Activated CD4-positive, alpha-beta memory T cell treated with anti-CD3 and anti-CD28 coated beads for 36 hours (primary cell): ENCODE results near the gene VNN1. TPM values are rescaled to one million over a fixed set of nuclear protein-coding genes. Genes with fewer than 3 reads are reported as not detected.
"Not testable (repeated sequence)": the region's sequence is repeated elsewhere in the genome, so short reads cannot be mapped to it uniquely, and the experiment has no call there.

Experiments
- CTCF ChIA-PET: fragments of 350-600 bp; sonication (Branson Sonifier 250); formaldehyde crosslinking; loops from one replicate; lab custom pipeline; 2021; ENCODE audit warnings: antibody characterized with exemption, inconsistent platforms; lab: Charles Lee
- POLR2A ChIA-PET: fragments of 350-600 bp; sonication (Branson Sonifier 250); formaldehyde crosslinking; loops from one replicate; lab custom pipeline; 2021; ENCODE audit warnings: antibody characterized with exemption; lab: Charles Lee
- DNase-seq: peaks from one replicate; pipeline ENCODE4 v3.0.0-alpha.2; 2020
- H3K27ac Mint-ChIP-seq: one replicate; pipeline ENCODE4 v1.8.0; 2021; ENCODE audit warnings: mixed read lengths
- H3K27me3 Mint-ChIP-seq: one replicate; pipeline ENCODE4 v1.8.0; 2021; ENCODE audit warnings: mixed read lengths
- H3K36me3 Mint-ChIP-seq: one replicate; pipeline ENCODE4 v1.8.0; 2021; ENCODE audit warnings: mixed read lengths
- H3K4me1 Mint-ChIP-seq: one replicate; pipeline ENCODE4 v1.8.0; 2021; ENCODE audit warnings: low read depth, mixed read lengths
- H3K4me3 Mint-ChIP-seq: one replicate; pipeline ENCODE4 v1.8.0; 2021; ENCODE audit warnings: mild to moderate bottlenecking, mixed read lengths
- H3K9me3 Mint-ChIP-seq: one replicate; pipeline ENCODE4 v1.8.0; 2021; ENCODE audit warnings: mixed read lengths
- intact Hi-C: fragments of 100-400 bp; cut with micrococcal nuclease; formaldehyde crosslinking; loops from one replicate; pipeline ENCODE4 v1.15.1; 2023
- total RNA-seq, 2 experiments: library from RNA; stranded (reverse); gene quantifications; one replicate each; pipeline ENCODE4 v1.2.3, GENCODE V29; 2021

VNN1 gene
- total RNA-seq, 2 experiments from 2014 or later: not detected

- Mint-ChIP-seq H3K4me3 (no peak overlapping the region), H3K27me3 (peaks cover 31% of the 10 kb centered on the region), H3K4me1 (no peaks in the 10 kb centered on the region), H3K9me3 (no peaks in the 10 kb centered on the region), H3K27ac (no peak overlapping the region), H3K36me3 (no peaks in the 10 kb centered on the region)
- CTCF ChIA-PET: no interaction called here
- POLR2A ChIA-PET: no interaction called here
- intact Hi-C loops: no loop called here
- no peak for DNase-seq
These were observed 26.5 kb downstream of the VNN1 start for GRCh38 chr6:132687306-132687705.

GRCh38 chr6:132686531-132686930 lies 27.3 kb downstream of the VNN1 start:
- intact Hi-C loops: no loop called here
- Mint-ChIP-seq H3K36me3 (no peaks in the 10 kb centered on the region), H3K27me3 (peaks cover 31% of the 10 kb centered on the region), H3K9me3 (no peaks in the 10 kb centered on the region), H3K4me3 (no peak overlapping the region), H3K4me1 (no peaks in the 10 kb centered on the region), H3K27ac (no peak overlapping the region)
- ChIA-PET POLR2A (no interaction called here), CTCF (no interaction called here)
- no peak for DNase-seq

- H3K27me3 Mint-ChIP-seq: peaks cover 22% of the 10 kb centered on the region
- H3K36me3 Mint-ChIP-seq: no peaks in the 10 kb centered on the region
These were observed 28.8 kb downstream of the VNN1 start for GRCh38 chr6:132685009-132685408.

GRCh38 chr6:132684272-132684671 lies 29.6 kb downstream of the VNN1 start:
- H3K9me3 Mint-ChIP-seq: no peaks in the 10 kb centered on the region

More at GRCh38 chr6:132685009-132685408, 28.8 kb downstream of the VNN1 start:
- H3K4me1 Mint-ChIP-seq: no peaks in the 10 kb centered on the region
- no peak overlapping the region for H3K4me3 Mint-ChIP-seq
- no peak overlapping the region for H3K27ac Mint-ChIP-seq
- CTCF ChIA-PET: interaction anchor here (1.1 kb wide), 1 partner anchor 154 kb away, joined by 5 read pairs; no protein-coding TSS in a partner anchor
- intact Hi-C loops: no loop called here
- DNase-seq: no peak
- no peaks in the 10 kb centered on the region for H3K9me3 Mint-ChIP-seq
- POLR2A ChIA-PET: no interaction called here

GRCh38 chr6:132683543-132683942 lies 30.3 kb downstream of the VNN1 start:
- Mint-ChIP-seq H3K9me3 (no peaks in the 10 kb centered on the region), H3K4me1 (no peaks in the 10 kb centered on the region), H3K36me3 (no peaks in the 10 kb centered on the region), H3K27me3 (peaks cover 17% of the 10 kb centered on the region), H3K27ac (no peak overlapping the region), H3K4me3 (no peak overlapping the region)
- intact Hi-C loops: no loop called here
- DNase-seq: no peak
- ChIA-PET CTCF (interaction anchor here (1.5 kb wide), 1 partner anchor 8 kb away, joined by 4 read pairs; no protein-coding TSS in a partner anchor), POLR2A (no interaction called here)

More at GRCh38 chr6:132684272-132684671, 29.6 kb downstream of the VNN1 start:
- intact Hi-C loops: no loop called here
- DNase-seq: no peak
- Mint-ChIP-seq H3K36me3 (no peaks in the 10 kb centered on the region), H3K27me3 (peaks cover 17% of the 10 kb centered on the region), H3K27ac (no peak overlapping the region), H3K4me3 (no peak overlapping the region), H3K4me1 (no peaks in the 10 kb centered on the region)
- ChIA-PET POLR2A (no interaction called here), CTCF (interaction anchor here (1.1 to 1.5 kb wide), 2 partner anchors 9 to 154 kb away, joined by 4 to 5 read pairs; no protein-coding TSS in a partner anchor)

GRCh38 chr6:132679094-132679493 lies 34.8 kb downstream of the VNN1 start:
- H3K36me3 Mint-ChIP-seq, POLR2A ChIA-PET, intact Hi-C loops, DNase-seq, H3K9me3 Mint-ChIP-seq, H3K27me3 Mint-ChIP-seq, CTCF ChIA-PET, H3K4me3 Mint-ChIP-seq, H3K4me1 Mint-ChIP-seq, H3K27ac Mint-ChIP-seq: not testable (repeated sequence)

GRCh38 chr6:132675749-132676148 lies 38.1 kb downstream of the VNN1 start:
- Mint-ChIP-seq H3K4me1 (no peaks in the 10 kb centered on the region), H3K9me3 (no peaks in the 10 kb centered on the region), H3K27ac (no peak overlapping the region), H3K36me3 (no peaks in the 10 kb centered on the region), H3K4me3 (no peak overlapping the region), H3K27me3 (peaks cover 5% of the 10 kb centered on the region)
- ChIA-PET CTCF (interaction anchor here (1.1 to 1.3 kb wide), 2 partner anchors 8 to 123 kb away, joined by 4 read pairs; partner anchors contain the start of gene SLC18B1), POLR2A (no interaction called here)
- intact Hi-C loops: no loop called here
- DNase-seq: no peak

GRCh38 chr6:132675002-132675401 lies 38.9 kb downstream of the VNN1 start:
- ChIA-PET CTCF (interaction anchor here (0.5 to 1.3 kb wide), 3 partner anchors 9 to 229 kb away, joined by 3 to 4 read pairs (median 4); partner anchors contain the start of gene SLC18B1), POLR2A (no interaction called here)
- H3K27me3 Mint-ChIP-seq: peaks cover 5% of the 10 kb centered on the region
- peaks cover under 1% of the 10 kb centered on the region for H3K4me1 Mint-ChIP-seq
- no peaks in the 10 kb centered on the region for H3K9me3 Mint-ChIP-seq
- H3K27ac Mint-ChIP-seq: no peak overlapping the region
- no peak overlapping the region for H3K4me3 Mint-ChIP-seq
- intact Hi-C loops: no loop called here
- H3K36me3 Mint-ChIP-seq: no peaks in the 10 kb centered on the region
- DNase-seq: no peak

- Mint-ChIP-seq H3K4me3 (no peak overlapping the region), H3K4me1 (peaks cover 4% of the 10 kb centered on the region), H3K27me3 (peaks cover 8% of the 10 kb centered on the region), H3K9me3 (no peaks in the 10 kb centered on the region), H3K27ac (no peak overlapping the region), H3K36me3 (no peaks in the 10 kb centered on the region)
- ChIA-PET POLR2A (no interaction called here), CTCF (interaction anchor here (0.6 kb wide), 1 partner anchor 132 kb away, joined by 3 read pairs; no protein-coding TSS in a partner anchor)
- intact Hi-C loops: no loop called here
- no peak for DNase-seq
These were observed 40.3 kb downstream of the VNN1 start for GRCh38 chr6:132673376-132674094.

GRCh38 chr6:132671295-132671694 lies 42.6 kb downstream of the VNN1 start:
- Mint-ChIP-seq H3K27me3 (peaks cover 5% of the 10 kb centered on the region), H3K9me3 (no peaks in the 10 kb centered on the region), H3K36me3 (no peaks in the 10 kb centered on the region), H3K4me1 (peaks cover 4% of the 10 kb centered on the region), H3K4me3 (no peak overlapping the region), H3K27ac (no peak overlapping the region)
- ChIA-PET CTCF (interaction anchor here (1.0 kb wide), 1 partner anchor 127 kb away, joined by 6 read pairs; the partner anchor contains the start of gene SLC18B1), POLR2A (no interaction called here)
- no peak for DNase-seq
- intact Hi-C loops: no loop called here

- ChIA-PET POLR2A (interaction anchor here (0.8 kb wide), 1 partner anchor 144 kb away, joined by 4 read pairs; the partner anchor contains the start of gene RPS12), CTCF (interaction anchor here (0.6 to 3.1 kb wide), 27 partner anchors 9 to 1247 kb away, joined by 3 to 39 read pairs (median 3); partner anchors contain the start of genes SLC18B1 and STX7)
- no peak overlapping the region for H3K27ac Mint-ChIP-seq
- H3K9me3 Mint-ChIP-seq: no peaks in the 10 kb centered on the region
- intact Hi-C loops: loop anchor here (1.0 to 10.0 kb wide), 6 partner anchors 58 to 295 kb away; partner anchors contain the start of gene SLC18B1
- peaks cover 5% of the 10 kb centered on the region for H3K27me3 Mint-ChIP-seq
- peaks cover 4% of the 10 kb centered on the region for H3K4me1 Mint-ChIP-seq
- H3K36me3 Mint-ChIP-seq: no peaks in the 10 kb centered on the region
- DNase-seq: no peak
- no peak overlapping the region for H3K4me3 Mint-ChIP-seq
These were observed 44.1 kb downstream of the VNN1 start for GRCh38 chr6:132669690-132670291.

- H3K36me3 Mint-ChIP-seq: no peaks in the 10 kb centered on the region
- H3K4me3 Mint-ChIP-seq: no peak overlapping the region
- no peaks in the 10 kb centered on the region for H3K9me3 Mint-ChIP-seq
- H3K27me3 Mint-ChIP-seq: peaks cover 5% of the 10 kb centered on the region
- no peak for DNase-seq
- intact Hi-C loops: loop anchor here (5.0 to 10.0 kb wide), 4 partner anchors 61 to 299 kb away; no protein-coding TSS in a partner anchor
- peaks cover 4% of the 10 kb centered on the region for H3K4me1 Mint-ChIP-seq
- H3K27ac Mint-ChIP-seq: no peak overlapping the region
- CTCF ChIA-PET: no interaction called here
- POLR2A ChIA-PET: no interaction called here
These were observed 47.7 kb downstream of the VNN1 start for GRCh38 chr6:132666118-132666517.
